Uterus (tissue), 2 donors: ENCODE measurements around the gene AVL9.

Source experiments
- POLR2A ChIP-seq, 2 donors: fragments of 450-650 bp; IDR thresholded peaks; one replicate each; pipeline ENCODE4 v1.6.1; 2016; ENCODE audit warnings: antibody characterized with exemption in 2 of 2, mild to moderate bottlenecking in 1 of 2, moderate library complexity in 1 of 2
- TF ChIP-seq, protein P1 (sequence below), 4 experiments: fragments of 200-600 bp in 2 of 4; fragments of 450-650 bp in 2 of 4; sonication (generic) in 2 of 4; IDR thresholded peaks; one replicate each; pipeline ENCODE4 v1.5.1; 2016 to 2019; ENCODE audit warnings: antibody characterized with exemption in 4 of 4, mild to moderate bottlenecking in 2 of 4, moderate library complexity in 1 of 4

GRCh38 chr7:32618987-32619386 is 123.7 kb downstream of the AVL9 start:
- TF ChIP-seq, protein P1, sequence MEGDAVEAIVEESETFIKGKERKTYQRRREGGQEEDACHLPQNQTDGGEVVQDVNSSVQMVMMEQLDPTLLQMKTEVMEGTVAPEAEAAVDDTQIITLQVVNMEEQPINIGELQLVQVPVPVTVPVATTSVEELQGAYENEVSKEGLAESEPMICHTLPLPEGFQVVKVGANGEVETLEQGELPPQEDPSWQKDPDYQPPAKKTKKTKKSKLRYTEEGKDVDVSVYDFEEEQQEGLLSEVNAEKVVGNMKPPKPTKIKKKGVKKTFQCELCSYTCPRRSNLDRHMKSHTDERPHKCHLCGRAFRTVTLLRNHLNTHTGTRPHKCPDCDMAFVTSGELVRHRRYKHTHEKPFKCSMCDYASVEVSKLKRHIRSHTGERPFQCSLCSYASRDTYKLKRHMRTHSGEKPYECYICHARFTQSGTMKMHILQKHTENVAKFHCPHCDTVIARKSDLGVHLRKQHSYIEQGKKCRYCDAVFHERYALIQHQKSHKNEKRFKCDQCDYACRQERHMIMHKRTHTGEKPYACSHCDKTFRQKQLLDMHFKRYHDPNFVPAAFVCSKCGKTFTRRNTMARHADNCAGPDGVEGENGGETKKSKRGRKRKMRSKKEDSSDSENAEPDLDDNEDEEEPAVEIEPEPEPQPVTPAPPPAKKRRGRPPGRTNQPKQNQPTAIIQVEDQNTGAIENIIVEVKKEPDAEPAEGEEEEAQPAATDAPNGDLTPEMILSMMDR (IDR thresholded peaks at IDR 0.05), result no peak
- no peak for TF ChIP-seq POLR2A (IDR thresholded peaks at IDR 0.05)
